ENCODE measurements around the gene CCDC192. TPM values are rescaled to one million over a fixed set of nuclear protein-coding genes. Genes with fewer than 3 reads are reported as not detected.

CCDC192 gene
- total and polyA plus RNA-seq, 2 of the 4 experiments (the other 2 are of a cell fraction): not detected

DNA sequence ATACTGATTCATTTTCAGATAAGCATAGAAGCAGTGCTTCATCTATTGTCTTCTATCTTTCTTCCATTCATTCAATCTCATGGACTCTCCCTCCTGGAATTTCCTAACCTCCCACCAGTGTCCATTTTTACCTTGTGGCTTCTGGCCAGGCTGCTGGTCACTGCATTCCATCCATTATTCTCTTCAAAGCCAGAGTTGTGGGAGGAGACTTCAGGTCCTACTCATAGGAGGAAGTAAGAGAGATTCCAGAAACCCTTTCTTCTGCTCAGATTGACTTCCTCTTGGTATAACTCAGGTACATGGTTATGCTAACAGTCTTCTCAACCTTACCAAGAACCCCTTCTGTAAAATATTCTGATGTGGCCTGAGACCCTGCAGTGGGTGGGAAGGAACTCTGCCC, 227.1 kb downstream of the CCDC192 start:
- TF ChIP-seq SMC3 (IDR thresholded peaks at IDR 0.05; ENCODE audit: low read depth, low read length) (no peak), BHLHE40 (IDR thresholded peaks at IDR 0.05; ENCODE audit: low read depth, low read length) (no peak), NFE2L2 (IDR thresholded peaks at IDR 0.05; ENCODE audit: low read depth, low read length) (no peak), RFX5 (IDR thresholded peaks at IDR 0.05; ENCODE audit: low read depth, low read length) (no peak), RAD21 (IDR thresholded peaks at IDR 0.05; ENCODE audit: low read length) (no peak), MAFK (IDR thresholded peaks at IDR 0.05; ENCODE audit: low read depth, low read length) (no peak), RCOR1 (IDR thresholded peaks at IDR 0.05; ENCODE audit: insufficient replicate concordance, low read length) (no peak)
- TF ChIP-seq, protein P1, sequence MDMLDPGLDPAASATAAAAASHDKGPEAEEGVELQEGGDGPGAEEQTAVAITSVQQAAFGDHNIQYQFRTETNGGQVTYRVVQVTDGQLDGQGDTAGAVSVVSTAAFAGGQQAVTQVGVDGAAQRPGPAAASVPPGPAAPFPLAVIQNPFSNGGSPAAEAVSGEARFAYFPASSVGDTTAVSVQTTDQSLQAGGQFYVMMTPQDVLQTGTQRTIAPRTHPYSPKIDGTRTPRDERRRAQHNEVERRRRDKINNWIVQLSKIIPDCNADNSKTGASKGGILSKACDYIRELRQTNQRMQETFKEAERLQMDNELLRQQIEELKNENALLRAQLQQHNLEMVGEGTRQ (IDR thresholded peaks at IDR 0.05; ENCODE audit: low read depth, low read length): no peak
- no peak overlapping the region for H3K4ac ChIP-seq (ENCODE audit: low read depth, low read length)
- no peak overlapping the region for H3K4me2 ChIP-seq (ENCODE audit: low read depth, low read length)
- no peak overlapping the region for H2BK15ac ChIP-seq (ENCODE audit: low read depth, low read length)
- H2BK120ac ChIP-seq (ENCODE audit: low read depth, low read length): no peak overlapping the region; the same call in 1 of the 2 replicates
- no peak overlapping the region for H2AK5ac ChIP-seq (ENCODE audit: low read depth, low read length)
- ChIA-PET POLR2A (ENCODE audit: unreplicated experiment) (no interaction called here), CTCF (no interaction called here)
- H2BK20ac ChIP-seq (ENCODE audit: low read depth, low read length): peak overlapping the region; percentile 38; the same call in 1 of the 2 replicates
- peaks cover 3% of the 10 kb centered on the region for H3K4me1 ChIP-seq (ENCODE audit: control insufficient read depth, insufficient read depth, low read length)
- H4K91ac ChIP-seq (ENCODE audit: insufficient read depth, low read depth, low read length): no peak overlapping the region; the same call in 1 of the 2 replicates
- H3K23ac ChIP-seq (ENCODE audit: low read depth, low read length): no peak overlapping the region
- H3K27ac ChIP-seq (ENCODE audit: insufficient read depth, low read length): no peak overlapping the region
- ATAC-seq (ENCODE audit: low read depth) (peak; percentile 40), DNase-seq (peak; percentile 56)
- H3K36me3 ChIP-seq (ENCODE audit: control insufficient read depth, insufficient read depth, low read length): no peaks in the 10 kb centered on the region
- no peak overlapping the region for H3K56ac ChIP-seq (ENCODE audit: extremely low read depth, insufficient read depth, low read length)
- H3K27me3 ChIP-seq (ENCODE audit: control insufficient read depth, insufficient read depth, low read length): no peaks in the 10 kb centered on the region
- H3K9me1 ChIP-seq (ENCODE audit: insufficient read depth, low read length): no peaks in the 10 kb centered on the region
- H2AK9ac ChIP-seq (replicated peaks; ENCODE audit: low read depth, low read length, poor library complexity): no peak overlapping the region
- BruUV-seq (replicated peaks): no TSS peak
- no peaks in the 10 kb centered on the region for H3K9me3 ChIP-seq (ENCODE audit: control insufficient read depth, insufficient read depth, low read length)
- no peak overlapping the region for H4K5ac ChIP-seq (ENCODE audit: low read depth, low read length)
- no peak overlapping the region for H2AFZ ChIP-seq (replicated peaks; ENCODE audit: low read length, poor library complexity)
- H3K4me3 ChIP-seq (ENCODE audit: insufficient read depth, low read depth, low read length): no peak overlapping the region
- no peak overlapping the region for H2BK5ac ChIP-seq (ENCODE audit: low read depth, low read length, poor library complexity, severe bottlenecking)
- H3K79me1 ChIP-seq (ENCODE audit: low read depth in 1 of 2, low read length in 2 of 2): no peaks in the 10 kb centered on the region
- in situ Hi-C loops (cut with MboI; ENCODE audit: low sequenced_read_pairs): no loop called here
- H3K9ac ChIP-seq (ENCODE audit: low read depth, low read length): no peak overlapping the region
- no peak overlapping the region; a peak in 1 of 4 replicates for H4K8ac ChIP-seq (ENCODE audit: low read depth in 2 of 2, low read length in 2 of 2)
- dilution Hi-C loops (cut with HindIII; ENCODE audit: low sequenced_read_pairs, unreplicated experiment): no loop called here
- no peak overlapping the region for H3K18ac ChIP-seq (ENCODE audit: low read depth, low read length)
- intact Hi-C loops (cut with micrococcal nuclease): no loop called here
- no peak overlapping the region; the same call in 1 of the 2 replicates for H3K14ac ChIP-seq (replicated peaks; ENCODE audit: low read depth, low read length)
- no peaks in the 10 kb centered on the region for H4K20me1 ChIP-seq (ENCODE audit: insufficient read depth, low read length)

All from IMR-90 (cell line).